HG03354 (cell line): ENCODE results near the gene SUMF1.

Experiments
- ATAC-seq: cut with Tn5 transposase; IDR thresholded peaks from one replicate; pipeline ENCODE4 v1.9.1; 2021; ENCODE audit warnings: mild to moderate bottlenecking; ENCODE audit not compliant: unreplicated experiment, poor library complexity, severe bottlenecking

SUMF1 gene

GRCh38 chr3:4396542-4396941 is 70.5 kb downstream of the SUMF1 start:
- ATAC-seq: no peak

- no peak for ATAC-seq
Measured at GRCh38 chr3:4396006-4396405, 71.1 kb downstream of the SUMF1 start.

GRCh38 chr3:4395448-4395847 is 71.6 kb downstream of the SUMF1 start:
- ATAC-seq: no peak

GRCh38 chr3:4394567-4394966 is 72.5 kb downstream of the SUMF1 start:
- ATAC-seq: no peak

GRCh38 chr3:4394048-4394447 is 73.0 kb downstream of the SUMF1 start:
- no peak for ATAC-seq

DNA sequence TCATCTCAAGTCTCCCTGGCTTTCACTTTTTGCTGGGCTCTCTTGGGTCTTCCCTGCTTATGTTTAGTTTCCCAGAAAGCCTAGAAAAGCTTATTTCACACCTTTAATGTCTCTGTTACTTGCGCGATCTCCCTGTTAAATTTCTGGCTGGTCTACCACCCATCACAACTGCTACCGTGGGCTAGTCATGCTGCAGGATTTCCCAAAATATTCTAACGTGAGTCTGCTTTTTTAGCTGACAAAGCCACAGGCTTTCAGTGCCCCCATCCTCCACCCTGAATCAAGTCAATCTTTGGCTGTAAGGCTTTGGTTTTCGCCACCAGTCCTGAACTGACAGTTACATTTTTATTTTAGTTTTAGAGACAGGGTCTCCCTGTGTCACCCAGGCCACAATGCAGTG is 74.1 kb downstream of the SUMF1 start:
- ATAC-seq: no peak

GRCh38 chr3:4387210-4388204 is 79.6 kb downstream of the SUMF1 start:
- no peak for ATAC-seq

DNA sequence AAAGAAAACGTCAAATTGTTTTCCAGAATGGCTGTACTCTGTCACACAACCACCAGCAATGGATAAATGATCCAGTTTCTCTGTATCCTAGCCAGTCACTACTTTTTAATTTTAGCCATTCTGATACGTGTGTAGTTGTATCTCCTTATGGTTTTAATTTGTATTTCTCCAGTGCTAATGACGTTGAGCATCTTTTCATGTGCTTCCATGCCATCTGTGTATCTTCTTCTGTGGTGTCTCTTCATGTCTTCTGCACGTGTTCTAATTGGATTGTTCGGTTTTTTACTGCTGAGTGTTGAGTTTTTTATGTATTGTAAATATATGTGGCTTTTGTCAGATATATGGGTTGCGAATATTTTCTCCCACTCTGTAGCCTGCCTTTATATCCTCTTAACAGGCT is 81.9 kb downstream of the SUMF1 start:
- ATAC-seq: no peak

- ATAC-seq: no peak
Measured at GRCh38 chr3:4380013-4380412, 87.1 kb downstream of the SUMF1 start.

DNA sequence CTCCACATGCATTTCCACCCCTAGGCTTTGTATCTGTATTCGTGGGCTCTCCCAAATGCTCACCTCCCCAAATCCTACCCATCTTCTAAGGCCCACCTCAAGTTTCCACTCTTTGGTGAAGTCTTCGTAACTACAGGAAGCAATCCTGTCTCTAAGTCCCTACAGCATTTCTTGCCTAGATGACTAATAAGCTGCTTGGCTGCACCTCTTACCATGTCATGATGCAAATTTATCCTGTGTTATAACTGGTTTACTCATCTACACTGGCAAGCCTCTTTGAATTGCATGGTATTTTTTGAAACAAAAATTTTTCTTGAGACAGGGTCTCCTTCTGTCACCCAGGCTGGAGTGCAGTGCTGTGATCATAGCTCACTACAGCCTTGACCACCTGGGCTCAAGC is 90.6 kb downstream of the SUMF1 start:
- ATAC-seq: no peak

GRCh38 chr3:4375911-4376310 is 91.2 kb downstream of the SUMF1 start:
- no peak for ATAC-seq

DNA sequence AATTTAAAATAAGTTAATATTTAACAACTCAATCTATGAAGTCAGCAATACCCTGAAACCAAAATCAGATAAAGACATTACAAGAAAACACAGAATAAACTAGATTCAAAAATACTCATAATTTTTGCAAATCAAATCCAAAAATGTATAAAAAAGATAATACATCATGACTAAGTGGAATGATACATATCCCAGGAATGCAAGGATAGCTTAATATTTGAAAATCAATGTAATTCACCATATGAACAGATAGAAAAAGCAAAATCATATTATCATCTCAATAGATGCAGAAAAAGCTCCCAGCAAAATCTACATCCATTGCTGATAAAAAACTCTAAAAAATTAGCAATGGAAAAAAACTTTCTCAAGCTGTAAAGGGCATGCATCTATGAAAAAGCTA is 93.4 kb downstream of the SUMF1 start:
- ATAC-seq: no peak

DNA sequence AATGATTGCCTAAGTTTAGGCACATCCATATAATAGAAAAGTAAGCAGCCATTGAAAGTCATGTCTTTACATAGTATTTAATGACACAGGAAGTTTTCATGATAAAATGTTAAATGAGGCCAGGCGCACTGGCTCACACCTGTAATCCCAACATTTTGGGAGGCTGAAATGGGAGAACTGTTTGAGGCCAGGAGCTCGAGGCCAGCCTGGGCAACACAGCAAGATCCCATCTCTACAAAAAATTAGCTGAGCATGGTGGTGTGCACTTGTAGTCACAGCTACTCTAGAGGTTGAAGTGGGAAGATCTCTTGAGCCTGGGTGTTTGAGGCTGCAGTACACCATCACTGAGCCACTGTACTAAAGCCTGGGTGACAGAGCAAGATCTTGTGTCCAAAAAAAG is 104.5 kb downstream of the SUMF1 start:
- ATAC-seq: no peak

DNA sequence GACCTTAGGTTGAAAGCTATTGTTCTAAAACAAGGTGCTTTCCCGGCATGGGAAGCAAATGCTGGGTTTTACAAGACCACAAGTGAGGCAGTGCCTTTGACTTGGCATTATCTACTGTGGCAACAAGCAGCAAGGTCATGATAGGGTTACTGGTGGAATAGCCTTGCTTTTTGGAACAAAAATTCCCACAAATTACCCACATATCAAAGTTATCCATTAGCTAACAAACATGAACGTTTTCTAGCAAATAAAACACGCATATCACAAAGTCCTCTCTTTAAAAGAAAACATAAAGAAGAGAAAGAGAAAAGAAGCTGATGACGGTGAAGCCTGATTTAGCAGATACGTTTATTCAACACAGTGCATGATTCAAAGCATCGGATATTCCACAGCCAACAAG is 106.3 kb downstream of the SUMF1 start:
- no peak for ATAC-seq

DNA sequence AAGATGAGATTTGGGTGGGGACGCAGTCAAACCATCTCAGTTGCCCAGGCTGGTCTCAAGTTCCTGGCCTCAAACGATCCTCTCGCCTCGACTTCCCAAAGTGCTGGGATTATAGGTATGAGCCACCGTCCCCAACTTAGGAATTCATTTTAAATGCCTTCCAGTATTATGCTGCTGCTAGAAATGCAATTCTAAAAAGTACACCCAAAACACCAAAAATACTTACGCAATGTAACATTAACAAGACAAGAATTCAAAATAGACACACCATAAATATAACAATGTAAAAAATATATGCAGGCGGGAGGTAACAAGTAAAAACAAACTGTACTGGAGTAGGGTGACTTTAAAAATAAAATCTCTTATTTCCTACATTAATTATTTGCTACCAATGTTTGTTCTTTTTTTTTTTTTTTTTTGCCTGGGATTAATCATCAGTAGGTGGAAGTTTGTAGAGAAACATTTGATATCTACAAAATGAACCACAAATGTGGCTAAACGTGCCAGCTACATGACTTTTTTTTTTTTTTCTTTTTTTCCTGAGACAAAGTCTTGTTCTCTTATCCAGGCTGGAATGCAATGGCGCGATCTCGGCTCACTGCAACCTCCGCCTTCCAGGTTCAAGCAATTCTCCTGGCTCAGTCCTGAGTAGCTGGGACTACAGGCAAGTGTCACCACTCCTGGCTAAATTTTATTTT is 107.1 kb downstream of the SUMF1 start:
- no peak for ATAC-seq

GRCh38 chr3:4358273-4358672 is 108.8 kb downstream of the SUMF1 start:
- ATAC-seq: no peak

DNA sequence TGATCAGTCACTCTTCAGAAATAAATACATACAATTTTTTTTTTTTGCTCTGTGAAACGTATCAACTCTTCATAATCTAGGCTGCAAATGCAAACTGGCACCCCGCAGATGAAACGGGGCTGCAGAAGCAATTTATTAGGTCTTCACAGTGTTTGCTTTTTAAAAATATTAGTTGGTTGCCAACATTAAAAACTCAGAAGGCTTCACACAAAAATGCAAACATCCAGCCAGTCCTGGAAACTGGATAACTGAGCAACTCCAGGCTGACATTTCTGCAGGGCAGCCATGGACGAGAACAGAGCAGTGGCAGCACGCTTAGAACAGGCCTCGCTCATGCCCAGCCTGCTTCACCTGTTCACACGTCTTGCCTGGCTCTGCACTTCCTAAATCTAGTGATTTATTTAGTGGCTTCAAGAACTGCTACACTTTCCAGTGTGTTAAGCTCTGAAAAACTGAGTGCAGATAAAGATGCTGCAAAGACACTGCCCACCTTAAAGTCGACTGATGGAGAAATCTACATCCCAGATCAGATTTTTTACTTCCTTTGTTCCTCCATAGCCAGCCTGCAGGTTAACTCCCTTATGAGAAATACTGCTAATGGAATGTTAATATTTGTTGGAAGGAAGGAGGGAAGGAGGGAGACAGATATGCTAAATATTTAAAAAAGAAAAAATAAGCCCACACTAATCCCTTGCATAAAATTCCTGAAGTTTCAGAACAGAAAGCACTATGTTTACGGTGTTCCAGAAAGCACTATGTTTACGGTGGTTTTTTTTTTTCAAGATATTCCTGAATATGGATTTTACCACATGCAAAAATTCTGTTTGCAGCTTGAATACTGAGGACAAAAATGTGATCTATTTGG is 110.3 kb downstream of the SUMF1 start:
- ATAC-seq: no peak

DNA sequence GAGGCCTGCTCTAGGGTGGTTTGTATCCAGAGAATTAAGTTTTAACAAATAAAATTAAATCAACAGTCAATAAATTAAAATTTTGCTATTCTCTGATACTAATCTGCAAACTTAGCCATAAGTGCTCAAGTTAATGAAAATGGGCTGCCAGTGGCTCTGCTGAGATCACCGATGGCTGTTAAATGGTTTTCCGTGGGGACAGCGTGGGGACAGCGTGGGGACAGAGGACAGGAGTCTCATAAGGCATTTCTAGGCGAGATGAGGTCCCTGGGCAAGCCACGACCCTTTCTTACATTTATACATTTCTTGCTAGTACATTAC is 110.9 kb downstream of the SUMF1 start:
- no peak for ATAC-seq

GRCh38 chr3:4355401-4356219 is 111.5 kb downstream of the SUMF1 start:
- no peak for ATAC-seq
